CD4-positive, alpha-beta T cell treated with Interleukin-2 at 100 ng/mL for 4 hours (primary cell): ENCODE data around the gene GLS.
A peak's percentile ranks its signal among the peaks of the same experiment; 100 is the strongest.
"Not testable (repeated sequence)": the region's sequence is repeated elsewhere in the genome, so short reads cannot be mapped to it uniquely, and the experiment has no call there.

ENCODE experiments used
- DNase-seq: peaks from one replicate; pipeline ENCODE4 v3.0.0-alpha.2; 2020; ENCODE audit warnings: low spot score

Gene GLS

DNA sequence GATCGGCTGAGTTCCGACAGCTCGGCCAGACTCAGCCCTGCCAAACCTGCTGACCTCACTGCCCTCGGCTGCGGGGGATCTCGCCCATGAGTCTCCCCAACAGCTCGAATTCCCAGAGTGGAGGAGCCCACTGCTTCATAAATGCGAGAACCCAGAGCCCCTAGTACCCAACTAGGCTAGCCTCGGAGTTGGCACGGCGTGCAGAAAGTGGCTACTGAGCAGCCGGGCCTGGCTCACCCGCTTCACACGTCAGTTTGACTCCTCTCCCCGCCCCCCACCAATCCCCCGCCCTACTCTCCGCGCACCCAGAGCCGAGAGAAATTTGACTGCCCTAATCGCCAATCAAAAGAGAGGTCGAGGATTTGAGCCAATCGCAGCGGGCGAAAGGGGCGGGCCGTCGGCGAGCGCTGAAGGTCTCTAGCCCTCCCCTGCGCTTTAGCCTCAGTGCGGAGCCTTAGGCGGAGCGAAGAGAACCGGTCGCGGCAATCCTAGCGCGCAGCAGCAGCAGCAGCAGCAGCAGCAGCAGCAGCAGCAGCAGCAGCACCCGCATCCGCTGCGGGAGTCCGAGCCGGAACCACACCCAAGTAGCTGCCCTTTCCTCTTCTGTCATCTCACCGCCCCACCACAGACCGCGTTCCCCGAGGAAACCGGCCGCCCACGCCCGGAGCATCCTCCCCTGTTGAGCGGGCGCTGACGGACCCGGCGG lies at the start of gene GLS:
Gene GLS, plus strand, starts transcription at position 444 of the 706 bp plus-strand sequence. CDS start 264 bp downstream, outside the sequence.
- peak; percentile 98 for DNase-seq

DNA sequence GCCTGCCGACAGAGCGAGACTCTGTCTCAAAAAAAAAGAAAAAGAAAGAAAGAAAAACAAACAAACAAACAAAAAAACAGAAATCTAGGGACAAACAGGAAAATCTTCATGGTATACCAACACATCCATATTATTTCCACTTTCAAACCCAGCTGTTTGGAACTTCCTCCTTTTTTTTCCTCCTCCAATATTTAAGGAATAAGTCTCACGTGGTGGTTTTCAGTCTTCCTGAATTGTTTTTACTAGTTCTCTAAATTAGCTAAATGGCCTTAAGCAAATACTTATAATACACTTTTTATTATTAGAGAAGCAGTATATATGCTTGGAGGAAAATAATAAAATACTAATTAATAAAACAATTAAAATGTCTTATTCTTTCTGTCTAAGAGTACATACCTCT lies 48.7 kb upstream of the GLS start:
- DNase-seq = no peak

DNA sequence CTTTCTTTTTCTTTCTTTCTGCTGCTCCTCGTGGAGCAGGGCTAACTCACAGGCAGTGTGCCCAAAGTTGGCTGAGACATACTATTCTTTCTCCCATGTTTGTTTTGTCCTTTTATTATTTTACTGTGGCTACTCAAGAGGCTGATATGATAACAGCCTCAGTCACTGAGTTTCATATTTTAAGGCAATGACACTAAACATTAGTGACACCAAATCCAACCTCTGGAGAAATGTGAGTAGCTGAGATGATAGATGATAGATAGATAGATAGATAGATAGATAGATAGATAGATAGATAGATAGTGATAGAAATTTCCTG lies 45.8 kb upstream of the GLS start:
- no peak for DNase-seq

DNA sequence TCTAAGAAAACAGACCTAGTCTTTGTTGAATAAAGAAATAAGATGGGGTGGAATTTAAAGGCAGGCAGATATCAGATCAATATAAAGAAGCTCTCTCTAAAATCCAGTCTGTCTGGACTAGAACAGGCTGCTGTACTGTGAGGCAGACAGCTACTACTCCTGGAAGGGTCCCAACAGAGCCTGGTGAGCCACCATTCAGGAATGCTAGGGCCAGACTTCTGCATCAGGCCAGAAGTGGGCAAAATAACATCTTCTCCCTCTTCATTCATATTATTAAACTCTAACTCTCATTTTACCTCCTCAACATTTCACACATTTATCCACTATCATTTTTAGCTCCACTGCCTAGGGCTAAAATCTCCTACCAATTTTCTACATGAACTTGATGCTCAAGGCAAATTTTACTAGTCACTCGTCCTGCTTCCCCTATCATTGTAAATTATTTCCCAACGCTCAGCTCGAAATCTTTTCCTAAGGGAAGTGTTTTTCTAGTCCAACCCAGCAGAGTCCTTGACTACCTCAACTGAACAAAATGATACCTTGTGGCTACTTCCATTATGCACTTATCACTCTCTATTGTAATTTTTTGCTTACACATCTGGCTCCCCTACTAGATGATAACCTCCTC lies 45.2 kb upstream of the GLS start:
- DNase-seq = no peak

DNA sequence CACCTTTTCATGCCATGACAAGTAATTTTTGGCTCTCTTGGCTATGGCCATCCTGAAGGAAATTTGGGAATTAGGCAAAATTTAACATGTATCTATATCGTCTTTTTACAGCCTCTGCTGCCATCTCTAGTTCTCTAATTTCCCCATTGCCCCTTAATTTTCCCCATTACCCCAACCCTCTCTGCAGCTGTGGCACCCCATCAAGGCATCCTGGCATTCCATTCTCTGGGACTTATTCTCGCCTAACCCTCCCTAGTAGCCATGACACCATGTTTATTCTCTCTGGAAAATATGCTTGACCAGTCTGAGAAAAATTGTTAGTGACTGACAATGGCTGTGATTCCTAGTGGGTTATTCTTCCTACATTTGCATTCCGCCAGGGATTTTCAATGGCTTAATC lies 43.9 kb upstream of the GLS start:
- no peak for DNase-seq

DNA sequence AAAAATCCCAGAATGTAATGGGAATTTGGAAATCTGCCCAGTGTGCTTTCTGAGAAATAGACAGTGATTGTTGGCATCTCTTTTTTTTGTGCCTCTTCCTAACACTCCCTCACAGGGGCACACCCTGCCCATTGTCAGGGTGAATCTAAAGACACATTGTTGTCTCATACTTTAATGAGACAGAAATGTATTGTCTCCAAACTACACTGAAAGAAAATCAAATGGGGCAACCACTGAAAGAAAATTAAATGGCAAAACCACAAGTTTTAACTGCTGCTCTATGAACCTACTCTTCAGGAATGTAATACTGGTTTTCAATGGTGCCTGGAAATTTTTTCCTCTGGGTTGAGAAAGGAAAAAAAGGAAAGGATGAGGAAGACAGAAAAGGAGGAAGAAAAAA lies 43.2 kb upstream of the GLS start:
- no peak for DNase-seq

DNA sequence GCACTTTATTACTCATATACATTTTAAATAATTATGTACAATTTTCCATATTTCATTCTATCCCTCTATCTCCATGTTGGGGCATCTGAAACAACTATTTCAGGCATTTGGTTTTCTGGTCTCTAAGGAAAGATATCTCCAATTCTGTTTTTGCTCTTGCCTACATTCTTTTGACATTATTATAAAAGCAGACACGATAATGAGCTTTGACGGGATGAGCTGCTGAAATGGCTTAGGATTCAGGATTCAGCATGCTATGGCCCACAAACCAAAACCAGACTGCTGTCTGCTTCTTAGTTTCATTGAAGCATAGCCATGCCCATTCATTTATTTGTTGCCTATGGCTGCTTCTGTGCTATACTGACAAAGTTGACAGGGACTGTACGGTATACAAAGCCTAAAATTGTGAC lies 42.7 kb upstream of the GLS start:
- no peak for DNase-seq

DNA sequence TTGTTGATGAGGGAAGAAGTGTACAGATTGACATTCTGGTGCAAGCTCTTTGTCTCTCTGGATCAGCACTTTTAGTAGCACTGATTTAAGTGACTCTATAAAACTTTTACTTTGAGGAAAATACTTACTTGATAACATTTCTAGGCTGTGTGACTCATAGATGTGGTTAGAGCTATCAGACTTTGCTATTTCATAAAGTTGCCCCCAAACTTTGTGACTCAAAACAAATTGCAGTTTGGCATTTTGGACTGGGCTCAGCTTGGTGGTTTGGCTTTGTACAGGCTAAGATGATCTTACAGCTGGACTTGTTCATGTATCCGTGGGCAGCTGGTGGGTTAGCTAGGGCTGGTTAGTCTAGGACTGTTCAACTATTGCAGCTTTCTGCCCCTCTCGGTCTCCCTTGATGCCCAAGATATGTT lies 42.1 kb upstream of the GLS start:
- DNase-seq = no peak

DNA sequence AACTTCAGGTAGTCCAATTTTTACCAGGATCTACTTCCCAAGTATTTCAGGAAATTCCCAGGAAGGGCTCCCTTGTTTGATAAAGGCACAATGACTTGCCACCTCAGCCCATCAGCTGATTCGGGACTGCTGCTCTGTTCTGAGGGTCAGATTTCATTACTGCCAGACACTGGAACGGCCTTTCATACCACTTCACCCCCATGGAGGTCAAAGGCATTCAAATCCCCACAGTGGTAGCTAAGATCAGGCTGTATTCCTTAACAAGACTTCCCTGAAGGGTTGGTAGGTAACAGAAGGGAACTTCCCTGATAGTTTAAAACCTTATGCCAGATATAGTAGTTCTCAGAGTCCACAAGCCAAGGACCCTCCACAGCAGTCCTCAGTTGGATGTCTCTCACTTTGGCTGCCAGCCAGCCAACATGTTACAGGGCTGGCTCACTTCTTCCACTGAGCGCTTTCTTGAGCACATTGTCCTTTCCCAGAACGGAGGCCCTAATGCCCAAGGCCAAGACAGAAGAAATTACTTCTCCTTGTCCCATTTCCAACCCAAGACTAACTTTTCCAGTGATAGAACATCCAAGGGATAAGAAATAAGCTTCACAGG lies 40.0 kb upstream of the GLS start:
- no peak for DNase-seq

DNA sequence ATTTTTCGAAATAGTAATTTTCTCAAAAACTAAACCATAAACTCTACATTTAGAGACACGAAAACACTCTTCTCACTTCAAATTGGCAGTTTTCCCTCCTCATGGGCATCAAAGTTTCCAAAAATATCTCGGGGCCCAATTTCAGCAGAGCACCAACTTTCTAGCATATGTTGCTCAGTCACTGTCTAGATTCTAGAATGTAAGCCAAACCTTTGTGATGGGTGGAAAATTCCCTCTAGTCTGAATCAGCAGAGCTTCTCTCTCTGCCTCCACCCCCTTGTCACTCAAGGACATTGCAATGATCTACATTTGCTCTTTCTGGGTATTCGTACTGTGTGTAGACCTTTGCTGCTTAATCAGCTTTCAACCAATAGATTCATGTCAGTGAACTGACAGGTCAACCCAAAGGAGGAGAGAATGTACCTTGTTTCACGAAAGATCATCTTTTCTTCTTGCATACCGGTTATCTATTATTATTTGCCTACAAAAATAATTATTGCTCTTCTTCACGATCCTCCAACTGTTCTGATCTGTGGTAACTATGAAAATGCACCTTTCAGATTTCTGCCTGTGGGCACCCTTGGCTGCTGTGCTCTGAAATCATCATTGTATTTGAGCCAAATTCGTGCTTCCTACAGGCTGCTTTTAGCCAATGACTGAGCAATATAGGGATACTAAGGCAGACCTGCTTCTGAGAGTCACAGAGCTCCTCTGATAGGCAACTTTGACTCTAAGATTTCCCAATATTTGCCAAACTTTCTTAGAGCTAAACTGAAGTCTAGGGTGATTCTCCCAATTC lies 38.7 kb upstream of the GLS start:
- no peak for DNase-seq

DNA sequence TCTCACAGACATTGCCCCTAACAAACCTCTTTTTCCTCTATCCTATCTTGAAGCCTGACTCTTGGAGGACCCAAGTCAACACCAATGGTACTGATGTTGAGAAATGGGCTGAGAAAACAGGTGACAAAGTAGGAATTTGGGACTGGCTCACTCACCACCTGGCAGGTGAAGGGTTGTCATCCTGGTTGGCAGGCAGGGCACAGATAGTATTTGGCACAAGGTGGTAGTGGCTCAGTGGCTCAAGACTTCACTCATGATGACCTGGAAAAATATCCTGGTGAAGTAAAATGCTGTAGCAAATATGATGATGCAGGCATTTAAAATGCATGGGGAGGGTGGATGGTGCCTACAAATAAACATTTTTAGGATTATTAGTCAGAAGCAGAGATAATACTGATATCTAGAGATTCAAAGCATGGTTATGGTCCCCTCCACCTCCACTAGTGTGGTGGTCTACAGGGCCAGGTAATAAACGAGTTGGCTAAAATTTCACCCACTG lies 38.0 kb upstream of the GLS start:
- no peak for DNase-seq

DNA sequence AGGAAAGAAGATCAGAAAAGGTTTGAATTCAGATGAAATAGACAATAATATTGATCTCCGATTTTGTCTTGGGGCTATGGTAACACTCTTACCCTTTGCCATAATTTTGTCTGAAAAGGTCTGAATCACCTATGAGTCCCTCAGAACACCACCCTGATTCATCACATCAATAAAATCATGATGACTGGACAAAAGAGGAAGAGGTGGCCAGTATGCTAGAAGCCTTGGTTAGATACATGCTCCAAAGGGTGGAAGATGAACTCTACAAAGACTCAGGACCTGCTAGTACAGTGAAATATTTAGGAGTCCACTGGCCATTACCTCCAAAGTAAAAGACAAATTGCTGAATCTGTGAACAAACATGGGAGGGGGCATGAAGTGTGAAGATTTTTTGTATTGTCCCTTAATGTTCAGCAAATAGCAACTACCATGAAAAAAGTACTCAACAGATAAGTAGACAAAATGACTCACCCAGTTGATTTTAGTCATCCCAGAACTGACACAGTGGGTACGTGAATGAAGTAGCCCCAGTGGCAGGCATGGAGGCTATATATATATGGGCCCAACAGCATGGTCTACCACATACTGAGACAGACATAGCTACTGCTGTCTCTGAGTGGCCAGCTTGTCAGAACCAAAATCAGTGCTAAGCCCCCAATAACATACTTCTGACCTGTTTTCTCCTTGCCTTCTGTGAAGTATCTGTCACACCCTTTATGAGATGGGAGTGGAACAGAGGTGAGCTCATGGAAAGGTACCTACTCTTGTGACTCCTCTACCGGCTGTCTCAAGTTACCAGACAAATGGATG lies 36.5 kb upstream of the GLS start:
- DNase-seq = no peak

DNA sequence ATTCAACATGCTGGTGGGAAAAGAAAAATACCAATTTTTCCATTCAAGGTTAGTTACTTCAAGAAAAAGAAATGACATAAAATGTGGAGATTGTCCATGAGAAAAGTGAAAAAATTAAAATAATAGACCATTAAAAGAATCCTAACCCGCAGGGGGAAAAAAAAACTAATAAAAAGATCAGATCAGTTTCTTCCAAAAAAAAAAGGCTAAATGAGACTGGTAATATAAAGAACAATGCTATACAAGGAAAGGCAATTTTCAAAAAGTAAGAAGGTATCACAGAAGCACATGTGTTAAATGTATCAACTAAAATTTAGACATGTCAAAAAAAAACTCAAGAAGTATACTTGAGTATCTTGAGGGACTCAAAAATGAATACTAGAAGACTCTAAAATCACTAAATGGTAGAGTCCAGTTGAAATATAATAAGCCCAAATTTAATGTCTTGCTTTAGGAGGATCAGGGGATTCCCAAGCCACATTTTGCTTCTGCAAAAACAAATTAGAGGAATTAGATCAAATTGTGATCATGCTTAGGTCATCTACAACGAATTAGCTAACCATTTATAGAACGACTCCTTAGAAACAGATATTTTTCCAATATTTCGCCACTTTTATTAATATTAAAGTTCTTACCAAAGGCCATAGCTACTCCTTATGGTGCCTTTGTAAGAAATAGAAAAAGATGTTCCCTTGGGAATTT lies 35.8 kb upstream of the GLS start:
- DNase-seq = no peak

DNA sequence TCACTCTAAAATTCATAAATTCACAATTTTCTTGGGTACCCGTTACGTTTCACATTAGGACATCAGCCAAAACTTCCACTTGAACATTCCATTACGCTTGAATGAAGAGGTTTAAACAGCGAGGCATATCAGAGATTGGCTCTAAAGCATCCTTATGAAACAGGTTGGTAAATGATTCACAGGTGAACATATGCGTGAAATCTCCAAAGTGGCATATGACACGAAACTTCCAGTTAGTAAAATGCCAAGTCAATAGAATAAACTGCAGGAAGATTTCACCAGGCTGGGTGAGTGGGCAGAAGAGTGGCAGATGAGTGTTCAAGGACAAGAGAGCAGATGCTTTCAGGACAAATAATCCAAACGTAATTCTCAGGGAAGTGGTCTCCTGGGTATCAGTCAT lies 33.9 kb upstream of the GLS start:
- DNase-seq = no peak

DNA sequence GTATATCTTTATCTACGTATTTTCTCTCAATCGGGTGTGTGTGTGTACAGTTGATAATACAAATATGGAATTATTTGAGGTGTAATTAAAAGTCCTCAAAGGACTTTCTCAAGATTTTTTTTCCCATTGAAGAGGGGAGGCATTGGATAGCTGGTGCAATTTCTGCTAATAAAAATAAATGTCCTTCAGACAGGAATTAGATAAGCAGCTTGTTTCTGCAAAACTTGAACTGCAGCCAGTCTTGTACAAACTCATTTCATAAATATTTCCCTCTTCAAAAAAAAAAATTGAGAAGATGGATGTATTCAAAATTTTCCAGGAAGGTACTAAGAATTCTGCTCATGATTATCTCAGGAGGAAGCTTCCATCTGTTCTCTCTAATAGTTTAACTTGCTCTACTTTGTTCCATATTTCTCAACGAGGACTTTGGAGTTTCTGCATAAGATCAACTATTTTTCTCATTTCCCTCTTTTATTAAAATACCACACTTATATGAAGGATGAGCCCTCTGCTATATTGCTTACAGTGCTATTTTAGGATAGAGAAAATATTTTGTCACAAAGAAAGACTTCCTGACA lies 33.0 kb upstream of the GLS start:
- DNase-seq = no peak

DNA sequence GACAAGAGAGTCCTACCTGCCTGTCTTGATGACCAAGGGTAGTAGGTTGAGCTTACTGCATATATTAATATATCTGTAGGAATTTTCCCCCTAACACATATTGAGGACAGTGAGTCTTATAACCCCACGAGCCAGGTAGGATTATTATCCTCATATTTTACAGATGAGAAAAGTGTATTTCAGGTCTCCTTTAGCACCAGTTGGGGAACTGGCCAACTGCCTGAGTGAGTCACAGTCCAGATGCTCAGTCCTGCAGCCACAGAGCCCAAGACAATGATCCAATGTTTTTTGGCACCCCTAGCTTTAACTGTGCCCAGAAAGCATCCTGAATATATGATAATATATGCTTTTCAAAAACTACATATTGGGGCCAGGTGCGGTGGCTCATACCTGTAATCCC lies 30.8 kb upstream of the GLS start:
- no peak for DNase-seq

DNA sequence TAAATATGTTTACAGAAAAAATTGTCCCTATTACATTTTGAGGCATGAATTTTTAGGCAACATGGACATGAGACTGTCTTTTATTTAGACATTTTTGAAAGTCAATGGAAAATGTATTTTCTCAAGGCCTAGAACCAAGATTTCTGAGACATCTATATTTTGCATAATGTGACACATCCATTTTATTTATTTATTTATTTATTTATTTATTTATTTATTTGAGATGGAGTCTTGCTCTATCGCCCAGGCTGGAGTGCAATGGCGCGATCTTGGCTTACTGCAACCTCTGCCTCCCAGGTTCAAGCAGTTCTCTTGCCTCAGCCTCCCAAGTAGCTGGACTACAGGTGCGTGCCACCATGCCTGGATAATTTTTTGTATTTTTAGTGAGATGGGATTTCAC lies 27.6 kb upstream of the GLS start:
- DNase-seq = not testable (repeated sequence)

DNA sequence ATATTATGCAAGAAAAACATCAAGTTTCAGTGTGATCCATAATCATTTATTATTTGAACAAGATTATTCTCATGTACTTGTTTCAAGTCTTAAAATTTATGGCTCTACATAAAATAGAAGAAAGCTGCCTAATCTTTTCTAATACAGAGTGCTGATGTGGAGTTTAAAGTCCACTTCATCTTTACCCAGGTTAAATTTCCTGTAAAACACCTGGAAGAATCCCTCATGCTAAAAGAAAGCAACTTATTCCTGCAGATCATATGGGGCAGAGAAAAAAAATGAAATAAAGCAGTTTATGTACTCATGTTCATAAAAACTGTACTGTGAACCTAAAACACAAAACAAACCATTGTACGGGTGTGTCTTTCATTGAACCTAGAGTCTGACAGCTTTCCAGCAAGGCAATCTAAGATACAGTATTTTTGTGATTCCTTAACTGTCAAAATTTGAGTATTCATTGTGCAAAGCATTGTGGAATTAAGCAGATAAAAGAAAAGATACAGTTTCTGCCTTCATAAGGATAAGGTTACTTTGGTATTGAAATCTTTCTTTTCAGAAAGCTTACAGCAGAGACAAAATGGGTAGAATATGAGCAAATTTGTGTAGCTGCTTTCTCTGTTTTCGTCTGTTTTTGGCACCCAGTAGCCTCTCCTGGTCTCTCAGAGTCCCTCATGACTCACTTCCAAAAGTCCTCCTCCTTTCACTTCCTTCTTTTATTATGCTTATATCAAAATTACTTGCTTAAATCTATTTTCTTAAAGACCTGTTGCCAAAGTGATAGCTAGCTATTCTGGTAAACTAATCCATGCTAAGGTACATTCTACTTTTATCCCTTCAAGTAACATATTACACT lies 26.9 kb upstream of the GLS start:
- DNase-seq = no peak

DNA sequence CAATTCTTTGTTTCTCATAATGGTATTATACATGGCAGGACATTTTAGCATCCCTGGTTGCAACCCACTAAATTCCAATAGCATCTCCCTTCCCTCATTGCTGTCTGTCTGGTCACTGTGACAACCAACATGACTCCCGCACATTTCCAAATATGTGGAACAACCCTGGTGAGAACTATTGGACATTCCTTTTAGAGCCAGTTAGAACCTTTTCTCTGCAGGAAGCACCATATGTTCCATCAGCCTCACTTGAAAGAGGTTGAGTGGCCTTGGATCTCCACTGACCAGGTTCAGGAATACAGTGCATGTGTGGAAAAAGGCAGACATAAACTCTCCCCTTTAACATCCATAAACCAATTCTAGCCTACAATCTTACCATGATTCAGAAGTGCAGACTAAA lies 25.9 kb upstream of the GLS start:
- no peak for DNase-seq

DNA sequence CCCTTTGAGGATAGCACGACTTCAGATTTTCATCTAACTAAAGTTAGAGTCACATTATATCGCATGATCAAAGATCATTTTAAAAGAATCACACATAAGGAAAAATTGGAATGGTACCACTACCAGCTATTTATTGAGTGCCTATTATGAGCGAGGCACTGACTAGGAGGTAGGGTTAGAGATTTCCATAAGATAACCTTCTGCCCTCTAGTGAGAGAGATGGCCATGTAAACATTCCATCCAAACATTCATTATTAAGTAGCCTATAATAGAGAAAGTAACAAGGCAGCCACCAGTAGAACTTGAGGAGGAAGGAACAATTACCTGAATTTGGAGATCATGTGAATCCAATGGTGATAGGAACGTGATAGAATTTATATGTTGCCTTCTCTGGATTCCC lies 25.4 kb upstream of the GLS start:
- no peak for DNase-seq
